Astrocyte (in vitro differentiated cells and primary cell): ENCODE results near the gene PRXL2B. TPM values are rescaled to one million over a fixed set of nuclear protein-coding genes. Genes with fewer than 3 reads are reported as not detected.

Experiments used
- DNase-seq: peaks from one replicate; pipeline ENCODE4 v3.0.0-alpha.2; 2010; ENCODE audit warnings: low read depth
- FAIRE-seq: peaks from 2 replicates; lab custom pipeline; 2011; peaks lifted over from hg19 to GRCh38; lab: Jason Lieb, UNC
- H2AFZ ChIP-seq: 2 replicates; pipeline ENCODE4 v1.6.0; 2012; ENCODE audit warnings: low read depth, low read length, inconsistent platforms
- H3K27ac ChIP-seq: 2 replicates; pipeline ENCODE4 v1.5.1; 2011; ENCODE audit warnings: low read depth, low read length, inconsistent platforms
- H3K27me3 ChIP-seq: 2 replicates; pipeline ENCODE4 v1.6.0; 2011; ENCODE audit warnings: low read length, inconsistent platforms; ENCODE audit not compliant: insufficient read depth
- H3K36me3 ChIP-seq: 2 replicates; pipeline ENCODE4 v1.5.1; 2011; ENCODE audit warnings: low read length, inconsistent platforms; ENCODE audit not compliant: insufficient read depth
- H3K4me1 ChIP-seq: 2 replicates; pipeline ENCODE4 v1.5.1; 2011; ENCODE audit warnings: low read length, inconsistent platforms; ENCODE audit not compliant: insufficient read depth
- H3K4me2 ChIP-seq: 2 replicates; pipeline ENCODE4 v1.6.0; 2012; ENCODE audit warnings: low read length, inconsistent platforms
- H3K4me3 ChIP-seq: 2 replicates; pipeline ENCODE4 v1.5.1; 2011; ENCODE audit warnings: low read depth, mild to moderate bottlenecking, low read length, inconsistent platforms; ENCODE audit not compliant: insufficient read depth
- H3K79me2 ChIP-seq: 2 replicates; pipeline ENCODE4 v1.6.0; 2012; ENCODE audit warnings: mild to moderate bottlenecking, low read length, inconsistent platforms; ENCODE audit not compliant: insufficient read depth
- H3K9ac ChIP-seq: 2 replicates; pipeline ENCODE4 v1.6.0; 2012; ENCODE audit warnings: mild to moderate bottlenecking, low read length, inconsistent platforms
- H3K9me3 ChIP-seq: 2 replicates; pipeline ENCODE4 v1.5.1; 2012; ENCODE audit warnings: low read depth, mild to moderate bottlenecking, low read length, inconsistent platforms; ENCODE audit not compliant: insufficient read depth
- H4K20me1 ChIP-seq: 2 replicates; pipeline ENCODE4 v1.6.0; 2012; ENCODE audit warnings: low read length, inconsistent platforms; ENCODE audit not compliant: insufficient read depth
- H3K27ac Mint-ChIP-seq: one replicate; pipeline ENCODE4 v1.8.0; 2021; ENCODE audit warnings: mild to moderate bottlenecking, mixed read lengths; ENCODE audit not compliant: unreplicated experiment
- H3K27me3 Mint-ChIP-seq: one replicate; pipeline ENCODE4 v1.8.0; 2021; ENCODE audit warnings: low read depth, mixed read lengths; ENCODE audit not compliant: unreplicated experiment
- H3K36me3 Mint-ChIP-seq: one replicate; pipeline ENCODE4 v1.8.0; 2021; ENCODE audit warnings: low read depth, mixed read lengths; ENCODE audit not compliant: unreplicated experiment
- H3K4me1 Mint-ChIP-seq: one replicate; pipeline ENCODE4 v1.8.0; 2021; ENCODE audit warnings: low read depth, mixed read lengths; ENCODE audit not compliant: unreplicated experiment
- H3K4me3 Mint-ChIP-seq: one replicate; pipeline ENCODE4 v1.8.0; 2021; ENCODE audit warnings: mild to moderate bottlenecking, moderate library complexity, mixed read lengths; ENCODE audit not compliant: unreplicated experiment
- H3K9me3 Mint-ChIP-seq: one replicate; pipeline ENCODE4 v1.8.0; 2021; ENCODE audit warnings: mild to moderate bottlenecking, mixed read lengths; ENCODE audit not compliant: unreplicated experiment
- EZH2 ChIP-seq: IDR thresholded peaks from 2 replicates; pipeline ENCODE4 v1.6.1; 2012; ENCODE audit warnings: mild to moderate bottlenecking, low read length, inconsistent platforms; ENCODE audit not compliant: insufficient read depth
- total RNA-seq: library from RNA; stranded (reverse); gene quantifications from 2 replicates; pipeline ENCODE4 v1.2.1, GENCODE V29; 2021
- TF ChIP-seq, protein P1 (sequence below): IDR thresholded peaks from 2 replicates; pipeline ENCODE4 v1.5.1; 2011; ENCODE audit warnings: low read depth, mild to moderate bottlenecking, inconsistent platforms, low read length, moderate library complexity; ENCODE audit not compliant: insufficient read depth

Gene PRXL2B
- total RNA-seq, 1 donor from 2014 or later: 19.2 TPM

- Histone ChIP-seq H3K9me3 (no peaks in the 10 kb centered on the region), H3K4me1 (peaks cover 9% of the 10 kb centered on the region), H2AFZ (peak overlapping the region; percentile 98), H4K20me1 (no peaks in the 10 kb centered on the region), H3K27ac (no peak overlapping the region), H3K27me3 (no peaks in the 10 kb centered on the region), H3K36me3 (no peaks in the 10 kb centered on the region), H3K79me2 (no peaks in the 10 kb centered on the region), H3K4me2 (peak overlapping the region; percentile 92), H3K4me3 (peak overlapping the region; percentile 56), H3K9ac (peak overlapping the region; percentile 66)
- no peaks in the 10 kb centered on the region for H3K36me3 Mint-ChIP-seq
- H3K27ac Mint-ChIP-seq: no peak overlapping the region
- H3K9me3 Mint-ChIP-seq: no peaks in the 10 kb centered on the region
- no peak overlapping the region for H3K4me3 Mint-ChIP-seq
- TF ChIP-seq, protein P1, sequence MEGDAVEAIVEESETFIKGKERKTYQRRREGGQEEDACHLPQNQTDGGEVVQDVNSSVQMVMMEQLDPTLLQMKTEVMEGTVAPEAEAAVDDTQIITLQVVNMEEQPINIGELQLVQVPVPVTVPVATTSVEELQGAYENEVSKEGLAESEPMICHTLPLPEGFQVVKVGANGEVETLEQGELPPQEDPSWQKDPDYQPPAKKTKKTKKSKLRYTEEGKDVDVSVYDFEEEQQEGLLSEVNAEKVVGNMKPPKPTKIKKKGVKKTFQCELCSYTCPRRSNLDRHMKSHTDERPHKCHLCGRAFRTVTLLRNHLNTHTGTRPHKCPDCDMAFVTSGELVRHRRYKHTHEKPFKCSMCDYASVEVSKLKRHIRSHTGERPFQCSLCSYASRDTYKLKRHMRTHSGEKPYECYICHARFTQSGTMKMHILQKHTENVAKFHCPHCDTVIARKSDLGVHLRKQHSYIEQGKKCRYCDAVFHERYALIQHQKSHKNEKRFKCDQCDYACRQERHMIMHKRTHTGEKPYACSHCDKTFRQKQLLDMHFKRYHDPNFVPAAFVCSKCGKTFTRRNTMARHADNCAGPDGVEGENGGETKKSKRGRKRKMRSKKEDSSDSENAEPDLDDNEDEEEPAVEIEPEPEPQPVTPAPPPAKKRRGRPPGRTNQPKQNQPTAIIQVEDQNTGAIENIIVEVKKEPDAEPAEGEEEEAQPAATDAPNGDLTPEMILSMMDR: no peak
- TF ChIP-seq EZH2: no peak
- peaks cover 19% of the 10 kb centered on the region for H3K27me3 Mint-ChIP-seq
- FAIRE-seq (no peak), DNase-seq (no peak)
- H3K4me1 Mint-ChIP-seq: no peaks in the 10 kb centered on the region
Observed at GRCh38 chr1:2556678-2557481, 29.7 kb upstream of the PRXL2B start.

DNA sequence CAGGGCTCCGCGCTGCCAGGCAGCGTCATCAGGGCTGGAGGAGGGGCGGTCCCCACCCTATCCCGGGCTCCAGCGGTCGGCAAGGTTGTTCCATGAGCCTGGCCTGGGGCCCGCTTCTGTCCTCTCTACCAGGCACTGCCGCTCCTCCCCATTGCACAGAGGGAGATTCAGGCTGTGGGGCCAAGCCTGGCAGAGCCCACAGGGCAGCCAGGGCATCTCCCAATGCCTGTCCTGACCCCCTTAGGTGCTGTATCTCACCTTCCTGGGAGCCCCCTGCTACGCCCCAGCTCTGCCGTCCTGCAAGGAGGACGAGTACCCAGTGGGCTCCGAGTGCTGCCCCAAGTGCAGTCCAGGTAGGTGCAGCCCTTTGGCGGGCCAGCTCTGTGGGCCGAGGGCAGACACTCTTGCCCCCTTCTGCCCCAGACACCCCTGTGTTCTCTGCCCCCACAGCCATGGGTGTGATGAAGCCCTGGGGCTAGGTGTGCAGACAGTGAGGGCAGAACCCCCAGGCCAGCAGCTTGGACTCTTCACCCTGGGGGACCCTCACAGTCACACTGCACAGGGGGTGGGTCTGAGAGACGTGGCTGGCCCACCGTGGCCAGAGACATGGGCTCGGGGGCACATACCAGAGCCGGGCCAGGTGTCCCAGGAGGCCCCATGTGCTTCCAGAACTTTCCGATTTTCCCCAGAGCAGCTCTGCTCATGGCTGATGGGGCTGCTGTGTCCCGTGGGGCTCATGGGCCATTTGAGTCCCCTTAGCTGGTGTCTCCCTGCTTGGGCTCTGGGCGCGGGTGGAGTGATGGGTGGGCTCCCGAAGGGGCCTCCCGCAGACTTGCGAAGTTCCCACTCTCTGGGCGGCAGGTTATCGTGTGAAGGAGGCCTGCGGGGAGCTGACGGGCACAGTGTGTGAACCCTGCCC lies 28.8 kb upstream of the PRXL2B start:
- DNase-seq: no peak
- no peak overlapping the region for H3K4me2 ChIP-seq
- no peak overlapping the region for H3K27ac ChIP-seq
- H3K27me3 ChIP-seq: no peaks in the 10 kb centered on the region
- no peak overlapping the region for H3K9ac ChIP-seq
- H3K27me3 Mint-ChIP-seq: peaks cover 19% of the 10 kb centered on the region
- no peak for FAIRE-seq
- H3K27ac Mint-ChIP-seq: no peak overlapping the region
- H3K79me2 ChIP-seq: no peaks in the 10 kb centered on the region
- H3K4me1 ChIP-seq: peaks cover 9% of the 10 kb centered on the region
- no peaks in the 10 kb centered on the region for H3K9me3 Mint-ChIP-seq
- H3K36me3 Mint-ChIP-seq: no peaks in the 10 kb centered on the region
- H3K36me3 ChIP-seq: no peaks in the 10 kb centered on the region
- TF ChIP-seq, protein P1: no peak
- TF ChIP-seq EZH2: no peak
- no peaks in the 10 kb centered on the region for H4K20me1 ChIP-seq
- H2AFZ ChIP-seq: no peak overlapping the region
- no peaks in the 10 kb centered on the region for H3K9me3 ChIP-seq
- no peaks in the 10 kb centered on the region for H3K4me1 Mint-ChIP-seq
- H3K4me3 Mint-ChIP-seq: no peak overlapping the region
- H3K4me3 ChIP-seq: no peak overlapping the region
